GM21737 (cell line): ENCODE data around the gene SLC9A3.

Experiments used
- ATAC-seq: cut with Tn5 transposase; IDR thresholded peaks from one replicate; pipeline ENCODE4 v1.9.1; 2021; ENCODE audit warnings: mild to moderate bottlenecking, moderate library complexity; ENCODE audit not compliant: unreplicated experiment

Gene SLC9A3

GRCh38 chr5:433836-434235 is 90.4 kb downstream of the SLC9A3 start:
- ATAC-seq, result no peak

GRCh38 chr5:432928-433791 is 91.1 kb downstream of the SLC9A3 start:
- ATAC-seq, result no peak

GRCh38 chr5:432201-432927 is 91.9 kb downstream of the SLC9A3 start:
- no peak for ATAC-seq

GRCh38 chr5:431711-432050 is 92.6 kb downstream of the SLC9A3 start:
- no peak for ATAC-seq

GRCh38 chr5:431001-431710 is 93.1 kb downstream of the SLC9A3 start:
- ATAC-seq, result peak; percentile 63

- ATAC-seq, result no peak
Measured at GRCh38 chr5:430214-430925, 93.9 kb downstream of the SLC9A3 start.

GRCh38 chr5:429453-430188 is 94.6 kb downstream of the SLC9A3 start:
- no peak for ATAC-seq

GRCh38 chr5:428754-429452 is 95.3 kb downstream of the SLC9A3 start:
- no peak for ATAC-seq

GRCh38 chr5:428219-428618 is 96.0 kb downstream of the SLC9A3 start:
- no peak for ATAC-seq

GRCh38 chr5:427415-428087 is 96.7 kb downstream of the SLC9A3 start:
- no peak for ATAC-seq

- no peak for ATAC-seq
Measured at GRCh38 chr5:426392-426976, 97.8 kb downstream of the SLC9A3 start.

- ATAC-seq, result no peak
Measured at GRCh38 chr5:425714-426113, 98.5 kb downstream of the SLC9A3 start.

GRCh38 chr5:424301-425110 is 99.7 kb downstream of the SLC9A3 start:
- ATAC-seq, result peak; percentile 88

GRCh38 chr5:423626-424261 is 100.5 kb downstream of the SLC9A3 start:
- ATAC-seq, result no peak

GRCh38 chr5:423233-423565 is 101.0 kb downstream of the SLC9A3 start:
- ATAC-seq, result no peak

- no peak for ATAC-seq
Measured at GRCh38 chr5:422323-423232, 101.7 kb downstream of the SLC9A3 start.

- no peak for ATAC-seq
Measured at GRCh38 chr5:421901-422300, 102.3 kb downstream of the SLC9A3 start.
